Ishikawa (cell line): ENCODE results near the gene GRIPAP1.

Source experiments
- CEBPB ChIP-seq: IDR thresholded peaks from 2 replicates; pipeline ENCODE4 v1.6.1; 2012
- CREB1 ChIP-seq: IDR thresholded peaks from 2 replicates; pipeline ENCODE4 v1.6.1; 2012; ENCODE audit warnings: low read depth
- EGR1 ChIP-seq: IDR thresholded peaks from 2 replicates; pipeline ENCODE4 v1.6.1; 2012
- EP300 ChIP-seq: IDR thresholded peaks from 2 replicates; pipeline ENCODE4 v1.6.1; 2012; ENCODE audit warnings: borderline replicate concordance
- FOXM1 ChIP-seq: IDR thresholded peaks from 2 replicates; pipeline ENCODE4 v1.6.1; 2012; ENCODE audit warnings: low read depth, borderline replicate concordance
- MAX ChIP-seq: IDR thresholded peaks from 2 replicates; pipeline ENCODE4 v1.6.1; 2012
- NFIC ChIP-seq: IDR thresholded peaks from 2 replicates; pipeline ENCODE4 v1.6.1; 2012
- RAD21 ChIP-seq: IDR thresholded peaks from 2 replicates; pipeline ENCODE4 v1.6.1; 2012; ENCODE audit warnings: low read depth
- TAF1 ChIP-seq: IDR thresholded peaks from 2 replicates; pipeline ENCODE4 v1.6.1; 2012; ENCODE audit warnings: low read depth, mild to moderate bottlenecking
- TCF12 ChIP-seq: IDR thresholded peaks from 2 replicates; pipeline ENCODE4 v1.6.1; 2012; ENCODE audit warnings: low read depth
- TEAD4 ChIP-seq: IDR thresholded peaks from 2 replicates; pipeline ENCODE4 v1.6.1; 2012
- YY1 ChIP-seq: IDR thresholded peaks from 2 replicates; pipeline ENCODE4 v1.6.1; 2012; ENCODE audit warnings: low read depth
- ZBTB7A ChIP-seq: IDR thresholded peaks from 2 replicates; pipeline ENCODE4 v1.6.1; 2012; ENCODE audit warnings: low read depth
- TF ChIP-seq, protein P1 (sequence below): IDR thresholded peaks from 2 replicates; pipeline ENCODE4 v1.6.1; 2012; ENCODE audit warnings: low read depth, mild to moderate bottlenecking
- TF ChIP-seq, protein P2 (sequence below): IDR thresholded peaks from 2 replicates; pipeline ENCODE4 v1.6.1; 2012

The GRIPAP1 gene

GRCh38 chrX:48933757-48934156 lies 68.3 kb downstream of the GRIPAP1 start:
- TF ChIP-seq, protein P1, sequence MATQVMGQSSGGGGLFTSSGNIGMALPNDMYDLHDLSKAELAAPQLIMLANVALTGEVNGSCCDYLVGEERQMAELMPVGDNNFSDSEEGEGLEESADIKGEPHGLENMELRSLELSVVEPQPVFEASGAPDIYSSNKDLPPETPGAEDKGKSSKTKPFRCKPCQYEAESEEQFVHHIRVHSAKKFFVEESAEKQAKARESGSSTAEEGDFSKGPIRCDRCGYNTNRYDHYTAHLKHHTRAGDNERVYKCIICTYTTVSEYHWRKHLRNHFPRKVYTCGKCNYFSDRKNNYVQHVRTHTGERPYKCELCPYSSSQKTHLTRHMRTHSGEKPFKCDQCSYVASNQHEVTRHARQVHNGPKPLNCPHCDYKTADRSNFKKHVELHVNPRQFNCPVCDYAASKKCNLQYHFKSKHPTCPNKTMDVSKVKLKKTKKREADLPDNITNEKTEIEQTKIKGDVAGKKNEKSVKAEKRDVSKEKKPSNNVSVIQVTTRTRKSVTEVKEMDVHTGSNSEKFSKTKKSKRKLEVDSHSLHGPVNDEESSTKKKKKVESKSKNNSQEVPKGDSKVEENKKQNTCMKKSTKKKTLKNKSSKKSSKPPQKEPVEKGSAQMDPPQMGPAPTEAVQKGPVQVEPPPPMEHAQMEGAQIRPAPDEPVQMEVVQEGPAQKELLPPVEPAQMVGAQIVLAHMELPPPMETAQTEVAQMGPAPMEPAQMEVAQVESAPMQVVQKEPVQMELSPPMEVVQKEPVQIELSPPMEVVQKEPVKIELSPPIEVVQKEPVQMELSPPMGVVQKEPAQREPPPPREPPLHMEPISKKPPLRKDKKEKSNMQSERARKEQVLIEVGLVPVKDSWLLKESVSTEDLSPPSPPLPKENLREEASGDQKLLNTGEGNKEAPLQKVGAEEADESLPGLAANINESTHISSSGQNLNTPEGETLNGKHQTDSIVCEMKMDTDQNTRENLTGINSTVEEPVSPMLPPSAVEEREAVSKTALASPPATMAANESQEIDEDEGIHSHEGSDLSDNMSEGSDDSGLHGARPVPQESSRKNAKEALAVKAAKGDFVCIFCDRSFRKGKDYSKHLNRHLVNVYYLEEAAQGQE = no peak
- TF ChIP-seq EP300 = no peak
- TF ChIP-seq EGR1 = no peak
- TF ChIP-seq MAX = no peak

- TF ChIP-seq FOXM1 (no peak), RAD21 (no peak)
These were observed 74.2 kb downstream of the GRIPAP1 start for GRCh38 chrX:48927736-48928382.

- no peak for TF ChIP-seq TCF12
- no peak for TF ChIP-seq ZBTB7A
- no peak for TF ChIP-seq CREB1
- TF ChIP-seq, protein P2, sequence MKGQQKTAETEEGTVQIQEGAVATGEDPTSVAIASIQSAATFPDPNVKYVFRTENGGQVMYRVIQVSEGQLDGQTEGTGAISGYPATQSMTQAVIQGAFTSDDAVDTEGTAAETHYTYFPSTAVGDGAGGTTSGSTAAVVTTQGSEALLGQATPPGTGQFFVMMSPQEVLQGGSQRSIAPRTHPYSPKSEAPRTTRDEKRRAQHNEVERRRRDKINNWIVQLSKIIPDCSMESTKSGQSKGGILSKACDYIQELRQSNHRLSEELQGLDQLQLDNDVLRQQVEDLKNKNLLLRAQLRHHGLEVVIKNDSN = no peak
- TF ChIP-seq EP300 = no peak
- TF ChIP-seq FOXM1 = no peak
- no peak for TF ChIP-seq RAD21
- TF ChIP-seq, protein P1 = no peak
- no peak for TF ChIP-seq CEBPB
- no peak for TF ChIP-seq TAF1
- no peak for TF ChIP-seq NFIC
- no peak for TF ChIP-seq YY1
- no peak for TF ChIP-seq MAX
- no peak for TF ChIP-seq EGR1
- no peak for TF ChIP-seq TEAD4
These were observed 74.9 kb downstream of the GRIPAP1 start for GRCh38 chrX:48927123-48927522.

DNA sequence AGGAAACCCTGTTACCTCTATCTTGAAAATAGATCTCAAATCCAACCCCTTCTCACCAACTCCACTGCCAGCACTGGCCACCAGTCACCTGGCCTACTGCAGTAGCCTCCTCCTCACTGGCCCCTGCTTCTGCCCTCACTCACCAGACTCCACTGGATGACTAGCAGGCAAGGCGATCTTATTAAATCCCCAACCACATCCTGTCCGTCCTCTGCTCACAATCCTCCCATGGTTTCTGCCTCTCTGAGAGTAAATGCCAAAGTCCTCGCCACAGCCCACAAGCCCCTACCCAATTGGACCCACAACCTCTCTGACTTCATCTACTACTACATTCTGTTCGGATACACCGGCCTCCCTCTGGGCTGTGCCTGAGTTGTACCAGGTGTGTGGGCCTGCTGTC lies 77.8 kb downstream of the GRIPAP1 start:
- no peak for TF ChIP-seq FOXM1
- TF ChIP-seq CREB1 = no peak
- TF ChIP-seq, protein P1 = no peak
- TF ChIP-seq NFIC = no peak
- no peak for TF ChIP-seq TEAD4
- TF ChIP-seq, protein P2 = no peak
- TF ChIP-seq EGR1 = no peak
- no peak for TF ChIP-seq ZBTB7A
- no peak for TF ChIP-seq YY1

DNA sequence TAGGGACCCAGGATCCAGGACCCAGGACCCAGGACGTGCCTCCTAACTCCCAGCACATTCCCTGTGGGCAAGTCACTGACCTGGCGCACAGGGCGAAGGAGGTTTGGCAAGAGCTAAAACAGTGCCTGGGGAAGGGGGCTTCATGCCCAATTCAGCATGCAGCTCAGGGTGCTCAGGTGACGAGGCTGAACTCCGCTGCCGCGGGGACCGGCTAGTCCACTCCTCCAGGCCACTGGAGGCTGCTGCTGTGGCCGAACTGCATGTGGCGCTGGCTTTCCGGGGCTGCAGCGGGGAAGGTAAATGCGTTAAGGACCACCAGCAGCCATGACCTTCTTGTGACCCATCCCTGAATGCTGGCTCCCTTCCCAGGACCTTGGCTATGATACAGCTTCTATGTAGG lies 78.3 kb downstream of the GRIPAP1 start:
- no peak for TF ChIP-seq MAX
- no peak for TF ChIP-seq CREB1
- TF ChIP-seq EGR1 = no peak
- no peak for TF ChIP-seq YY1
- TF ChIP-seq, protein P2 = no peak
- no peak for TF ChIP-seq NFIC
- TF ChIP-seq TAF1 = no peak
- TF ChIP-seq ZBTB7A = no peak
- TF ChIP-seq TCF12 = no peak
- no peak for TF ChIP-seq FOXM1
